ENCODE data around the gene MAP1S.
A peak's percentile ranks its signal among the peaks of the same experiment; 100 is the strongest.

The MAP1S gene

DNA sequence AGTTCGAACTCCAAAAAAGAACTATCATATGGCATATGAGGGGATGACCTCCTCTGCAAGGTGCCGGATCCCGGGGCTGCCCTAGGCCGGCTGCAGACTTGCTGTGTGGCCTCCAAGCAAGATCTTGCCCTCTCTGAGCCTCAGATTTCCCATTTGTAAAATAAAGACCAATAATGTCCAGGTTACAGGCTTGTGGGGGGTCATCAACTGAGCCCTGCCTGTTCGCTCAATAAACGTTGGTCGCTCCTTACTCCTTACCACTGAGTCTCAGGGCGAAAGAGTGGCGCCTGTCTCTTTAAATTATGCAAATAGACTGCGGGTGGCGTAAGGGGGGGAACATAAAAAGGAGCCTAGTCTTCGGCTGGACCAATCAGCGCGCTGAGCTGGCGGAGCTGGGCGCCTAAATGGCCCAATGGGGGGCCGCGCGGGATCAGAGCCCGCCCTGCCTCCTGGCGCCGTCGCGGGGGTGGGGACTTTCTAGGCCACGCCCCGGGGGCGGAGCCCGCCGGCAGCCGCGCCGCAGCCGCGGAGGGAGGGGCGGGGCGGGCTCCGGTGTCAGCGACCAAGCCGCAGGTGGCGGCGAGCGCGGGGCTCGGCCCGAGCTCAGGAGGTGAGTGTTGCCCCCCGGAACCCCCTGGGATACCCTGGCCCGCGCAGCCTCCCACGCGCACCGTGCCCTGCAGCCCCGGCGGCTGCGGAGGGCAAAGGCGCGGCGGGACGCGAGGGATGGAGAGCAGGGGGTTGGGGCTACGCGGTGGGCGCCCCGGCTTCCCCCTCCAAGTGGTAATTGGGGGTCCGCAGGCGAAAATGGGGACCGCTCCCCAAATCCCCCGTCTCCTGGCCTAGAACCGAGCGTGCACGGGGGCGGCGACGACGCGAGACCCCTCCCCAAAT, 28.2 kb downstream of the MAP1S start:
- DNase-seq = peak; percentile 95 to 98 (median 98)
- H3K36me3 ChIP-seq (ENCODE audit: control insufficient read depth in 4 of 4, insufficient read depth in 4 of 4, low read length in 3 of 4) = no peaks in the 10 kb centered on the region
- H3K4me1 ChIP-seq (ENCODE audit: control extremely low read depth in 1 of 4, control insufficient read depth in 4 of 4, insufficient read depth in 4 of 4, low read length in 3 of 4) = peaks cover 0 to 45% (median 41%) of the 10 kb centered on the region in 4 experiments
- CTCF ChIA-PET = interaction anchor here (0.8 to 2.5 kb wide), 9 partner anchors 8 to 38 kb away, joined by 3 to 7 read pairs (median 3); no protein-coding TSS in a partner anchor
- H3K4me3 ChIP-seq (ENCODE audit: control insufficient read depth in 1 of 7, extremely low read depth in 1 of 7, insufficient read depth in 4 of 7, low read depth in 2 of 7, low read length in 6 of 7) = peak overlapping the region; percentile 56 to 94 (median 77)
- H3K27ac ChIP-seq (ENCODE audit: insufficient read depth in 1 of 2, low read depth in 1 of 2, low read length in 2 of 2, poor library complexity in 1 of 2, severe bottlenecking in 2 of 2) = no peak overlapping the region
- no peaks in the 10 kb centered on the region for H3K9me3 ChIP-seq (ENCODE audit: control extremely low read depth in 1 of 5, control insufficient read depth in 4 of 5, insufficient read depth in 2 of 5, low read depth in 1 of 5, low read length in 4 of 5)
- no peaks in the 10 kb centered on the region for H3K27me3 ChIP-seq (replicated peaks in 2 of 5; ENCODE audit: control insufficient read depth in 4 of 5, insufficient read depth in 5 of 5, low read length in 4 of 5)
- 6% methylated on average over 52 of the region's 75 CpGs for WGBS (ENCODE audit: insufficient coverage)
- POLR2A ChIA-PET = no interaction called here

- Histone ChIP-seq H3K4me3 (ENCODE audit: control insufficient read depth in 1 of 7, extremely low read depth in 1 of 7, insufficient read depth in 4 of 7, low read depth in 2 of 7, low read length in 6 of 7) (peak overlapping the region in 2 of 7 experiments; percentile 24 to 88), H3K27me3 (replicated peaks in 2 of 5; ENCODE audit: control insufficient read depth in 4 of 5, insufficient read depth in 5 of 5, low read length in 4 of 5) (no peaks in the 10 kb centered on the region), H3K4me1 (ENCODE audit: control extremely low read depth in 1 of 4, control insufficient read depth in 4 of 4, insufficient read depth in 4 of 4, low read length in 3 of 4) (peaks cover 0 to 47% (median 43%) of the 10 kb centered on the region in 4 experiments), H3K36me3 (ENCODE audit: control insufficient read depth in 4 of 4, insufficient read depth in 4 of 4, low read length in 3 of 4) (peaks cover 0 to 3% (median 0%) of the 10 kb centered on the region in 4 experiments), H3K27ac (ENCODE audit: insufficient read depth in 1 of 2, low read depth in 1 of 2, low read length in 2 of 2, poor library complexity in 1 of 2, severe bottlenecking in 2 of 2) (no peak overlapping the region), H3K9me3 (ENCODE audit: control extremely low read depth in 1 of 5, control insufficient read depth in 4 of 5, insufficient read depth in 2 of 5, low read depth in 1 of 5, low read length in 4 of 5) (no peaks in the 10 kb centered on the region)
- ChIA-PET CTCF (interaction anchor here (0.6 to 4.6 kb wide), 3 partner anchors 18 to 34 kb away, joined by 3 to 25 read pairs (median 5); no protein-coding TSS in a partner anchor), POLR2A (interaction anchor here (0.7 kb wide), 1 partner anchor 98 kb away, joined by 3 read pairs; no protein-coding TSS in a partner anchor)
- no peak for DNase-seq
- 83% methylated on average over 4 of the region's 6 CpGs for WGBS (ENCODE audit: insufficient coverage)
Observed at GRCh38 chr19:17748884-17749638, 29.8 kb downstream of the MAP1S start.

DNA sequence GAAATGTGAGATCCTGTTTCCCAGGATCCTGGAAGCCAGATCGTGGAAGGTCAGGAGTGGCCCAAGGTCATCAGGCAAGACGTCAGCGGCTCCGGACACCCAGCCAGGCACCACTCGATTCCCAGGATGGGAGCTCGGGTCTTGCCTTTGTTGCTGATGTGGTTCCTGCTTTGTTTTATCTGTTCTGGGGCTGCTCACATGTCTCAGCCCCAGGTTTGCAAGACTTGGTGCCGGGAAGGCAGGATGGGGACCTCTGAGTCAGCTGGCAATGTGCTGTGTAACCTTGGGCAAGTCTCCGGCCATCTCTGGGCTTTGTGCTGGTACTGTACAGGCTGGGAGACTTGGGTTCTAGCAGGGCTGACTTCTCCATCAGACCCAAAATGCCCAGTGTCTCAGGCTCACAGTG, 30.6 kb downstream of the MAP1S start:
- Histone ChIP-seq H3K9me3 (ENCODE audit: control extremely low read depth in 1 of 5, control insufficient read depth in 4 of 5, insufficient read depth in 2 of 5, low read depth in 1 of 5, low read length in 4 of 5) (no peaks in the 10 kb centered on the region), H3K27me3 (replicated peaks in 2 of 5; ENCODE audit: control insufficient read depth in 4 of 5, insufficient read depth in 5 of 5, low read length in 4 of 5) (no peaks in the 10 kb centered on the region), H3K36me3 (ENCODE audit: control insufficient read depth in 4 of 4, insufficient read depth in 4 of 4, low read length in 3 of 4) (peaks cover under 1 to 9% (median 6%) of the 10 kb centered on the region in 4 experiments), H3K4me3 (ENCODE audit: control insufficient read depth in 1 of 7, extremely low read depth in 1 of 7, insufficient read depth in 4 of 7, low read depth in 2 of 7, low read length in 6 of 7) (peak overlapping the region in 1 of 7 experiments; percentile 18), H3K27ac (ENCODE audit: insufficient read depth in 1 of 2, low read depth in 1 of 2, low read length in 2 of 2, poor library complexity in 1 of 2, severe bottlenecking in 2 of 2) (no peak overlapping the region), H3K4me1 (ENCODE audit: control extremely low read depth in 1 of 4, control insufficient read depth in 4 of 4, insufficient read depth in 4 of 4, low read length in 3 of 4) (peaks cover 0 to 55% (median 47%) of the 10 kb centered on the region in 4 experiments)
- 83% methylated on average over 8 of the region's 8 CpGs for WGBS (ENCODE audit: insufficient coverage)
- ChIA-PET POLR2A (no interaction called here), CTCF (interaction anchor here (0.6 to 4.6 kb wide), 3 partner anchors 17 to 36 kb away, joined by 3 to 25 read pairs (median 5); no protein-coding TSS in a partner anchor)
- DNase-seq = no peak

DNA sequence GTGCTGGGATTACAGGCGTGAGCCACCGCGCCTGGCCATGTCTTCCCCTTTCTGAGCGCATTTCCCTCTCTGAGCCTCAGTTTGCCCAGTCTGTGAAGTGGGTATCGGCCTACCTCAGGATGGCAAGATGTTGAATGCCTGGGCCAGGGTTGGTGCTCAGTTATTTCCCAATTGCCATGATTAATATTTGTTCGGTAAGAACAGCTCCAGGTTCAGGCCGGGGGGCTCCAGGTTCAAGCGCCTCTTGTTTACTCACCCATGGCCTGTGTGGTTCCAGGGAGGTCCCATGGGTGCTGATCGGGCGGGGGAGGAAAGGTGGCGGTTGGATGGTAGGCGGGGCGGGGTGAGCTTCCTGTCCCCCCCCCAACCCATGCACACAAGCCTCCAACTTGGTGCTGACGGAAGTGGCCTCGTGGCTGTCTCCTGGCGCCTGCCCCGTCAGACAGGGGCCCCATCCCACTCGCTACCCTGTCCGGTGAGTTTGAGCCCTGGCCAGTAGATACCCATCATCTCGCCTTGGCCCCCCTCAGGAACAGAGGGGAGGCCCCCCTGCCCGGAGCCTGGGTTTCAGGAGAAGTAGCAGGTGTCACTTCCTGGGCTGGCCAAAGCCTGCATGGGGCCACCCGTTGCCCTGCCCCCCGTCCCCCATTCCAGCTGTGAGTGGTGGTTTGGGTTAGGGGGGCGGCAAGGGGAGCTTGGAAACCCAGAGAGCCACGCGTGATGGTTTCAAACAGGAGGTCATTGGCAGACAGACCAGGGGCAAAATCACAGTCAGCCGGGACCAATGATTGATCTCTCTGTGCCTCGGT, 32.0 kb downstream of the MAP1S start, which contains the start of gene FCHO1:
TSS of gene FCHO1 (plus strand) at position 375 of the 809 bp plus-strand sequence. CDS start 3,688 bp downstream, outside the sequence.
- peaks cover 2 to 10% (median 8%) of the 10 kb centered on the region in 4 experiments for H3K36me3 ChIP-seq (ENCODE audit: control insufficient read depth in 4 of 4, insufficient read depth in 4 of 4, low read length in 3 of 4)
- H3K27me3 ChIP-seq (replicated peaks in 2 of 5; ENCODE audit: control insufficient read depth in 4 of 5, insufficient read depth in 5 of 5, low read length in 4 of 5) = no peaks in the 10 kb centered on the region
- no peaks in the 10 kb centered on the region for H3K9me3 ChIP-seq (ENCODE audit: control extremely low read depth in 1 of 5, control insufficient read depth in 4 of 5, insufficient read depth in 2 of 5, low read depth in 1 of 5, low read length in 4 of 5)
- peaks cover 0 to 67% (median 59%) of the 10 kb centered on the region in 4 experiments for H3K4me1 ChIP-seq (ENCODE audit: control extremely low read depth in 1 of 4, control insufficient read depth in 4 of 4, insufficient read depth in 4 of 4, low read length in 3 of 4)
- DNase-seq = peak; percentile 69 to 94 (median 89)
- 17% methylated on average over 21 of the region's 28 CpGs for WGBS (ENCODE audit: insufficient coverage)
- peak within 1 kb of the TSS in 6 of 7 experiments; percentile 50 to 73 (median 58) for H3K4me3 ChIP-seq (ENCODE audit: control insufficient read depth in 1 of 7, extremely low read depth in 1 of 7, insufficient read depth in 4 of 7, low read depth in 2 of 7, low read length in 6 of 7)
- peak within 1 kb of the TSS; percentile 21 to 78 for H3K27ac ChIP-seq (ENCODE audit: insufficient read depth in 1 of 2, low read depth in 1 of 2, low read length in 2 of 2, poor library complexity in 1 of 2, severe bottlenecking in 2 of 2)
- POLR2A ChIA-PET = interaction anchor here (0.7 to 1.4 kb wide), 4 partner anchors 9 to 33 kb away, joined by 3 to 5 read pairs (median 3); no protein-coding TSS in a partner anchor
- CTCF ChIA-PET = interaction anchor here (0.6 to 4.6 kb wide), 6 partner anchors 9 to 40 kb away, joined by 3 to 25 read pairs (median 5); no protein-coding TSS in a partner anchor

GRCh38 chr19:17751912-17752273, 32.6 kb downstream of the MAP1S start:
- Histone ChIP-seq H3K4me1 (ENCODE audit: control extremely low read depth in 1 of 4, control insufficient read depth in 4 of 4, insufficient read depth in 4 of 4, low read length in 3 of 4) (peaks cover 0 to 67% (median 59%) of the 10 kb centered on the region in 4 experiments), H3K27ac (ENCODE audit: insufficient read depth in 1 of 2, low read depth in 1 of 2, low read length in 2 of 2, poor library complexity in 1 of 2, severe bottlenecking in 2 of 2) (peak overlapping the region in 1 of 2 experiments; percentile 78), H3K9me3 (ENCODE audit: control extremely low read depth in 1 of 5, control insufficient read depth in 4 of 5, insufficient read depth in 2 of 5, low read depth in 1 of 5, low read length in 4 of 5) (no peaks in the 10 kb centered on the region), H3K4me3 (ENCODE audit: control insufficient read depth in 1 of 7, extremely low read depth in 1 of 7, insufficient read depth in 4 of 7, low read depth in 2 of 7, low read length in 6 of 7) (peak overlapping the region in 6 of 7 experiments; percentile 50 to 73 (median 58)), H3K27me3 (replicated peaks in 2 of 5; ENCODE audit: control insufficient read depth in 4 of 5, insufficient read depth in 5 of 5, low read length in 4 of 5) (no peaks in the 10 kb centered on the region), H3K36me3 (ENCODE audit: control insufficient read depth in 4 of 4, insufficient read depth in 4 of 4, low read length in 3 of 4) (peaks cover 2 to 13% (median 9%) of the 10 kb centered on the region in 4 experiments)
- 5% methylated on average over 2 of the region's 2 CpGs for WGBS (ENCODE audit: insufficient coverage)
- no peak for DNase-seq
- CTCF ChIA-PET = interaction anchor here (1.3 to 4.6 kb wide), 6 partner anchors 9 to 40 kb away, joined by 3 to 25 read pairs (median 6); no protein-coding TSS in a partner anchor
- POLR2A ChIA-PET = interaction anchor here (0.7 to 1.4 kb wide), 4 partner anchors 10 to 33 kb away, joined by 3 to 5 read pairs (median 3); no protein-coding TSS in a partner anchor

Measured in common myeloid progenitor, CD34-positive (primary cell).